GM18499 (cell line): ENCODE measurements around the gene CACNB1.

Source experiments
- ATAC-seq: cut with Tn5 transposase; IDR thresholded peaks from one replicate; pipeline ENCODE4 v1.9.1; 2021; ENCODE audit warnings: moderate number of reproducible peaks; ENCODE audit not compliant: insufficient read depth, unreplicated experiment

Gene CACNB1

GRCh38 chr17:39156491-39156890 is 41.0 kb downstream of the CACNB1 start:
- no peak for ATAC-seq

GRCh38 chr17:39155654-39156053 is 41.8 kb downstream of the CACNB1 start:
- ATAC-seq, result no peak

- no peak for ATAC-seq
Measured at GRCh38 chr17:39153599-39154051, 43.8 kb downstream of the CACNB1 start.

- ATAC-seq, result no peak
Measured at GRCh38 chr17:39151943-39152818, 45.3 kb downstream of the CACNB1 start.

- ATAC-seq, result no peak
Measured at GRCh38 chr17:39151150-39151942, 46.1 kb downstream of the CACNB1 start, which contains the start of gene PLXDC1. Gene PLXDC1, minus strand, starts transcription at chr17:39151637. Its CDS starts 200 bp downstream, at chr17:39151437.

GRCh38 chr17:39150795-39151149 is 46.7 kb downstream of the CACNB1 start:
- no peak for ATAC-seq

GRCh38 chr17:39150104-39150634 is 47.3 kb downstream of the CACNB1 start:
- no peak for ATAC-seq

GRCh38 chr17:39147221-39148185 is 50.0 kb downstream of the CACNB1 start:
- no peak for ATAC-seq

GRCh38 chr17:39146273-39146672 is 51.2 kb downstream of the CACNB1 start:
- ATAC-seq, result no peak

- ATAC-seq, result no peak
Measured at GRCh38 chr17:39145143-39145542, 52.3 kb downstream of the CACNB1 start.

GRCh38 chr17:39144416-39144840 is 53.0 kb downstream of the CACNB1 start:
- ATAC-seq, result no peak

- no peak for ATAC-seq
Measured at GRCh38 chr17:39143552-39144093, 53.8 kb downstream of the CACNB1 start.

- no peak for ATAC-seq
Measured at GRCh38 chr17:39141915-39142664, 55.4 kb downstream of the CACNB1 start.

- ATAC-seq, result no peak
Measured at GRCh38 chr17:39141294-39141693, 56.2 kb downstream of the CACNB1 start.

GRCh38 chr17:39139561-39139960 is 57.9 kb downstream of the CACNB1 start:
- no peak for ATAC-seq

GRCh38 chr17:39139161-39139511 is 58.3 kb downstream of the CACNB1 start:
- ATAC-seq, result no peak

GRCh38 chr17:39138431-39139160 is 58.9 kb downstream of the CACNB1 start:
- no peak for ATAC-seq

GRCh38 chr17:39134878-39135277 is 62.6 kb downstream of the CACNB1 start:
- no peak for ATAC-seq
